PFSK-1 (cell line): ENCODE measurements around the gene HACD2.

Source experiments
- FOXP2 ChIP-seq: optimal IDR thresholded peaks from 2 replicates; pipeline ENCODE3; 2011; ENCODE audit warnings: borderline replicate concordance, control low read depth, inconsistent platforms; ENCODE audit not compliant: insufficient read depth; ENCODE audit errors: extremely low read length, extremely low read depth
- POLR2AphosphoS5 ChIP-seq: IDR thresholded peaks from 2 replicates; pipeline ENCODE4 v1.6.1; 2012; ENCODE audit warnings: low read depth, mild to moderate bottlenecking, control low read depth, low read length, moderate library complexity
- TF ChIP-seq, protein P1 (sequence below), 2 experiments: IDR thresholded peaks; 2 replicates each; pipeline versions ENCODE4 v1.6.1 to v1.8.0; 2011 to 2012; ENCODE audit warnings: low read depth in 2 of 2, low read length in 2 of 2, control low read depth in 1 of 2, inconsistent platforms in 1 of 2, mild to moderate bottlenecking in 1 of 2, moderate library complexity in 1 of 2; ENCODE audit not compliant: insufficient read depth in 1 of 2

DNA sequence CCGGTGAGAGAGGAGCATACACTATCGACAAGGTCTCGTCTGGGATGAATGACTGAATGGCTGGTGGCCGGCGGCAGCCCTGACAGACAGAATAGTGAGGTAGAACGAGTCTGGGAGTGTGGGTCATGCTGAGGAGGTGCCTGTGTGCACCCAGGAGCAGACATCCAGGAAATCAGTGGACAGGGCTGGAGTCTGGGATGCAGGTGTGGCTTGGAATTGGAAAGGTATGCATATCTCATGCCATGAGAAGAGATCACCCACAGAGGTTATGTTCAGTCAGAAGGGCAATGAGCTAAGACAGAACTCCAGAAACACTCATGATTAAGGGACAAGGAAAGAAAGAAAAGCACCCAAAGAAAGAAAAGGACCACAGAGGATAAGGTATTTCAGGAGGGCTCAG lies 20.8 kb downstream of the HACD2 start:
- TF ChIP-seq, protein P1, sequence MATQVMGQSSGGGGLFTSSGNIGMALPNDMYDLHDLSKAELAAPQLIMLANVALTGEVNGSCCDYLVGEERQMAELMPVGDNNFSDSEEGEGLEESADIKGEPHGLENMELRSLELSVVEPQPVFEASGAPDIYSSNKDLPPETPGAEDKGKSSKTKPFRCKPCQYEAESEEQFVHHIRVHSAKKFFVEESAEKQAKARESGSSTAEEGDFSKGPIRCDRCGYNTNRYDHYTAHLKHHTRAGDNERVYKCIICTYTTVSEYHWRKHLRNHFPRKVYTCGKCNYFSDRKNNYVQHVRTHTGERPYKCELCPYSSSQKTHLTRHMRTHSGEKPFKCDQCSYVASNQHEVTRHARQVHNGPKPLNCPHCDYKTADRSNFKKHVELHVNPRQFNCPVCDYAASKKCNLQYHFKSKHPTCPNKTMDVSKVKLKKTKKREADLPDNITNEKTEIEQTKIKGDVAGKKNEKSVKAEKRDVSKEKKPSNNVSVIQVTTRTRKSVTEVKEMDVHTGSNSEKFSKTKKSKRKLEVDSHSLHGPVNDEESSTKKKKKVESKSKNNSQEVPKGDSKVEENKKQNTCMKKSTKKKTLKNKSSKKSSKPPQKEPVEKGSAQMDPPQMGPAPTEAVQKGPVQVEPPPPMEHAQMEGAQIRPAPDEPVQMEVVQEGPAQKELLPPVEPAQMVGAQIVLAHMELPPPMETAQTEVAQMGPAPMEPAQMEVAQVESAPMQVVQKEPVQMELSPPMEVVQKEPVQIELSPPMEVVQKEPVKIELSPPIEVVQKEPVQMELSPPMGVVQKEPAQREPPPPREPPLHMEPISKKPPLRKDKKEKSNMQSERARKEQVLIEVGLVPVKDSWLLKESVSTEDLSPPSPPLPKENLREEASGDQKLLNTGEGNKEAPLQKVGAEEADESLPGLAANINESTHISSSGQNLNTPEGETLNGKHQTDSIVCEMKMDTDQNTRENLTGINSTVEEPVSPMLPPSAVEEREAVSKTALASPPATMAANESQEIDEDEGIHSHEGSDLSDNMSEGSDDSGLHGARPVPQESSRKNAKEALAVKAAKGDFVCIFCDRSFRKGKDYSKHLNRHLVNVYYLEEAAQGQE (IDR thresholded peaks at IDR 0.05; ENCODE audit: insufficient read depth in 1 of 2, low read depth in 2 of 2, low read length in 2 of 2), result no peak
- TF ChIP-seq POLR2AphosphoS5 (no peak), FOXP2 (no peak)
